Colonic mucosa (tissue), 4 donors: ENCODE measurements around the gene TCIRG1. TPM values are rescaled to one million over a fixed set of nuclear protein-coding genes. Genes with fewer than 3 reads are reported as not detected.

Source experiments
- DNase-seq: peaks from one replicate; pipeline ENCODE4 v3.0.0-alpha.2; 2020
- H3K27ac ChIP-seq: fragments of 200-600 bp; one replicate; pipeline ENCODE4 v1.8.0; 2021
- H3K27me3 ChIP-seq: fragments of 200-600 bp; one replicate; pipeline ENCODE4 v1.8.0; 2021
- H3K36me3 ChIP-seq: fragments of 200-600 bp; one replicate; pipeline ENCODE4 v1.8.0; 2021
- H3K4me1 ChIP-seq: fragments of 200-600 bp; one replicate; pipeline ENCODE4 v1.8.0; 2021; ENCODE audit warnings: mild to moderate bottlenecking
- H3K4me3 ChIP-seq: fragments of 200-600 bp; one replicate; pipeline ENCODE4 v1.8.0; 2021
- H3K9ac ChIP-seq, 2 donors: one replicate each; pipeline ENCODE4 v1.7.0; 2013; ENCODE audit warnings: control low read depth in 2 of 2, low read depth in 2 of 2, low read length in 2 of 2
- H3K9me3 ChIP-seq: fragments of 200-600 bp; one replicate; pipeline ENCODE4 v1.8.0; 2021
- intact Hi-C: fragments of 100-400 bp; cut with DNase I; formaldehyde crosslinking; loops from one replicate; pipeline ENCODE4 v1.14.1; 2022
- total RNA-seq, 2 donors: library from RNA; stranded (reverse); fragmentation: NEBNext Ultra II Directional in 1 of 2; extraction: Animal tissue kit (Norgen Biotek cat#: 25700) in 1 of 2; gene quantifications; one replicate each; pipeline ENCODE4 v1.2.1, GENCODE V29; 2021
- TF ChIP-seq, protein P1 (sequence below): fragments of 200-600 bp; IDR thresholded peaks from one replicate; pipeline ENCODE4 v1.8.0; 2022; ENCODE audit warnings: antibody characterized with exemption, mild to moderate bottlenecking
- donor health status: healthy.
- donor health status: DM: no; HTN: no; CAD: no.
- donor health status: DM: no; HTN: no; CAD: no.

The TCIRG1 gene
- total RNA-seq, 2 donors from 2014 or later, result 133 to 246 TPM

DNA sequence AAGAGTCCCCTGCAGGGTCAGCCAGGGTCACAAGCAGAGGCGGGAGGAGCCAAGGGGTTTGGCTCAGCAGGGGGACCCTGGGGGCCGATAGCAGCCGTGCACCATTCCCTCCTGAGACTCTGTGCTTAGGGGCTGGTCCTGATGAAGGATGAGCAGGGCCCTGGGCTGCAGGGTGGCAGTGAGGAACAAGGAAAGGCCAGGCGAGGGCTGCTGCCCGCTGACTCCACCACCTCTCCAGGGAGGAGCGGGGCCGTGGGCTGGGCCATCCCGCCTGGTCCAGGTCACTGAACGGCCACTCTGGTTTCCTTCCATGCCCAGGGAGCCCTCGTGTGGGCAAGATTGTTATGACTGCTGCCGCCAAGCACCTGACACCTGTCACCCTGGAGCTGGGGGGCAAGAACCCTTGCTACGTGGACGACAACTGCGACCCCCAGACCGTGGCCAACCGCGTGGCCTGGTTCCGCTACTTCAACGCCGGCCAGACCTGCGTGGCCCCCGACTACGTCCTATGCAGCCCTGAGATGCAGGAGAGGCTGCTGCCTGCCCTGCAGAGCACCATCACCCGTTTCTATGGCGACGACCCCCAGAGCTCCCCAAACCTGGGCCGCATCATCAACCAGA, 17.5 kb upstream of the TCIRG1 start:
- peak; percentile 62 for DNase-seq
- TF ChIP-seq, protein P1, sequence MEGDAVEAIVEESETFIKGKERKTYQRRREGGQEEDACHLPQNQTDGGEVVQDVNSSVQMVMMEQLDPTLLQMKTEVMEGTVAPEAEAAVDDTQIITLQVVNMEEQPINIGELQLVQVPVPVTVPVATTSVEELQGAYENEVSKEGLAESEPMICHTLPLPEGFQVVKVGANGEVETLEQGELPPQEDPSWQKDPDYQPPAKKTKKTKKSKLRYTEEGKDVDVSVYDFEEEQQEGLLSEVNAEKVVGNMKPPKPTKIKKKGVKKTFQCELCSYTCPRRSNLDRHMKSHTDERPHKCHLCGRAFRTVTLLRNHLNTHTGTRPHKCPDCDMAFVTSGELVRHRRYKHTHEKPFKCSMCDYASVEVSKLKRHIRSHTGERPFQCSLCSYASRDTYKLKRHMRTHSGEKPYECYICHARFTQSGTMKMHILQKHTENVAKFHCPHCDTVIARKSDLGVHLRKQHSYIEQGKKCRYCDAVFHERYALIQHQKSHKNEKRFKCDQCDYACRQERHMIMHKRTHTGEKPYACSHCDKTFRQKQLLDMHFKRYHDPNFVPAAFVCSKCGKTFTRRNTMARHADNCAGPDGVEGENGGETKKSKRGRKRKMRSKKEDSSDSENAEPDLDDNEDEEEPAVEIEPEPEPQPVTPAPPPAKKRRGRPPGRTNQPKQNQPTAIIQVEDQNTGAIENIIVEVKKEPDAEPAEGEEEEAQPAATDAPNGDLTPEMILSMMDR, result peak; percentile 48
- intact Hi-C loops, result no loop called here
- no peak overlapping the region for H3K9ac ChIP-seq
- H3K4me1 ChIP-seq, result no peaks in the 10 kb centered on the region
- H3K9me3 ChIP-seq, result no peaks in the 10 kb centered on the region
- H3K4me3 ChIP-seq, result no peak overlapping the region
- H3K27ac ChIP-seq, result no peak overlapping the region
- no peaks in the 10 kb centered on the region for H3K36me3 ChIP-seq
- H3K27me3 ChIP-seq, result no peaks in the 10 kb centered on the region

DNA sequence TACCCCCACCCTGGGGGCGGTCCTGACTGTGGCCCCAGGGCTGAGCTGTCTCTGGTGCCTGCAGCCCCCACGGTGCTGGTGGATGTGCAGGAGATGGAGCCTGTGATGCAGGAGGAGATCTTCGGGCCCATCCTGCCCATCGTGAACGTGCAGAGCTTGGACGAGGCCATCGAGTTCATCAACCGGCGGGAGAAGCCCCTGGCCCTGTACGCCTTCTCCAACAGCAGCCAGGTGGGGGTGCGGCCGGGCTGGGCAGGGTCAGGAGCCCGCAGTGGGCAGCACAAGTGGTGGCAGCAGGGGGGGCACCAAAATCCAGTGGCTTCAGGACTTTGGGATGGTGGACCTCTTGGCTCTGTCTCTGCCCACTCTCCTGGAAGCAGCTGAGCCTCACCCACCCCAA, 16.3 kb upstream of the TCIRG1 start:
- no peaks in the 10 kb centered on the region for H3K9me3 ChIP-seq
- no peak overlapping the region for H3K4me3 ChIP-seq
- no peaks in the 10 kb centered on the region for H3K4me1 ChIP-seq
- no peaks in the 10 kb centered on the region for H3K36me3 ChIP-seq
- H3K27me3 ChIP-seq, result no peaks in the 10 kb centered on the region
- H3K9ac ChIP-seq, result no peak overlapping the region
- no peak overlapping the region for H3K27ac ChIP-seq
- TF ChIP-seq, protein P1, result no peak
- no peak for DNase-seq
- intact Hi-C loops, result no loop called here

DNA sequence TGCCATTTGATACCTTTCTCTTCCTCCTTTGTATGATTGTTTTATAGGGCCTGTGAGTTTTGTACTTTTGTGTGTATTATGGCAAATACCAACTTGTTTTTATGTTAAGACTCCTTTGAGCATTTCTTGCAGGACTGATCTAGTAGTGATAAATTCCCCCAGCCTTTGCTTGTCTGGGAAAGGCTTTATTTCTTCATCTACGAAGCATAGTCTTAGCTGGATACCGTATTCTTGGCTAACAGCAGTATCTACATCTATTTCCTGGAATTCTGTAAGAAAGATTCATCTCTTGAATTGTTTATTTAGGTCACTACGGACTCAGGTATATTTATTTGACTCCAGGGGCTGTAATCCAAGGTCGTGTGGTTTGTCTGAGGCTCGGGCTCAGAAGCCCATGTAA, 14.3 kb upstream of the TCIRG1 start:
- Histone ChIP-seq H3K27ac (no peak overlapping the region), H3K36me3 (no peaks in the 10 kb centered on the region), H3K9me3 (no peaks in the 10 kb centered on the region), H3K4me3 (no peak overlapping the region), H3K9ac (no peak overlapping the region), H3K4me1 (no peaks in the 10 kb centered on the region), H3K27me3 (no peaks in the 10 kb centered on the region)
- no peak for DNase-seq
- TF ChIP-seq, protein P1, result no peak
- intact Hi-C loops, result no loop called here

DNA sequence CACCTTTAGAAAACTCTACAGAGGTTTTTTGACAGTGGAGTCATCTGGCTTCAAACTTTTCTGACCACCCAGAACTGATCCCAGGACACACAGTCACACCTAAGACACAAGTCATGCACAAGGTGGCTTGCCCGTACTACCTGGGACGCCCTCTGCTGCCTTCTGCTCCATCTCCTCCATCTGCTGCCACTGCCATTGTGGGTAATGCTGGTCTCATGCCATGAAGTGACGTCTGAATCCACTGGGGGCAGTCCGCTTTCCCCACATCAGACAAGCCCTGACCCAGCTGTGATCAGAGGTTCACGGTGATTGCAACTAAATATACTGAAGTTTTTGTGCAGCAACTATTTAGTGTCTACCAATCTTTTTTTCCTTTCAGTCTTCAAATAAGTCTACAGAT, 13.8 kb upstream of the TCIRG1 start:
- intact Hi-C loops, result no loop called here
- Histone ChIP-seq H3K4me1 (no peaks in the 10 kb centered on the region), H3K27ac (no peak overlapping the region), H3K27me3 (no peaks in the 10 kb centered on the region), H3K9ac (no peak overlapping the region), H3K4me3 (no peak overlapping the region), H3K36me3 (no peaks in the 10 kb centered on the region), H3K9me3 (no peaks in the 10 kb centered on the region)
- DNase-seq, result no peak
- TF ChIP-seq, protein P1, result no peak

DNA sequence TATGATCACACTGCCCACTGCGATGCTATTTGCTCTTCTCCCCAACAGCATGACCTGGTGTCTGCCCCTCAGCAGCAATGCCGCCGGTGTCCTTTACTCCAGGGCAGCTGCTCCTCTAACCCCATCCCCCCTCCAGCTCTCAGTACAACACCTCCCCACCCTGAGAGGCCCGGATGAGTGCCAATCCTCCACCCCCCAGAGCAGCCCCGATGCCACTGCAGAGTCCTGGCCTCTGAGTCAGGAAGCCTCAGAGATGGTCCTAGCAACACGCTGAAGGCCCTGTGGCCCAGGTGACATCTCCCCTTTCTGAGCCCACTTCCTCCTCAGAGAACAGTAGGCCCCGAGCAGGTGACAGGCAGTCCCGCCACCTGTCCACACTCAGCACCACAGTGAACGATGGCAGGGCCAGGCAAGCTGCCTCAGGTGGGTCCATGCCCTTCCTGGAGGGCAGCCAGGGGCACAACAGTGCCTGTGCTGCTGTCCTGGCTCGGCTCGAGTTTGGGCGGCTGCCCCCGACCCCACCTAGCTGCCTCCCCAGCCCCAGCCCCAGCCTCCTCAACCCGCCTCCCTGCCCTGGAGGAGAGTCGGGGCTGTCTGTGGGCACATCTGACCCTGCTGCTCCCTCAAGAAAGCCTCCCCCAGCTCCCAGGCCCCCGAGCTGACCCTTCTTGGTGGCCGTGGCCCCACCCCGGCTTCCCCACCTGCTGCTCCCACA, 12.3 kb upstream of the TCIRG1 start:
- DNase-seq, result no peak

More for the DNA sequence above, 12.3 kb upstream of the TCIRG1 start:
- H3K36me3 ChIP-seq, result no peaks in the 10 kb centered on the region
- H3K4me1 ChIP-seq, result peaks cover 1% of the 10 kb centered on the region
- H3K27me3 ChIP-seq, result no peaks in the 10 kb centered on the region
- no peak overlapping the region for H3K27ac ChIP-seq
- H3K4me3 ChIP-seq, result no peak overlapping the region
- intact Hi-C loops, result no loop called here
- TF ChIP-seq, protein P1, result no peak
- H3K9me3 ChIP-seq, result no peaks in the 10 kb centered on the region
- H3K9ac ChIP-seq, result no peak overlapping the region
